ENCODE measurements around the gene TNFRSF8. TPM values are rescaled to one million over a fixed set of nuclear protein-coding genes. Genes with fewer than 3 reads are reported as not detected.

Gene TNFRSF8
- total RNA-seq, 1 donor from 2014 or later = 2.2 TPM

GRCh38 chr1:12163210-12163609 is 100.1 kb downstream of the TNFRSF8 start:
- no peak for TF ChIP-seq CTCF (IDR thresholded peaks at IDR 0.05)
- Mint-ChIP-seq H3K27ac (peak overlapping the region; percentile 91), H3K27me3 (no peaks in the 10 kb centered on the region), H3K4me1 (peaks cover 69% of the 10 kb centered on the region), H3K36me3 (ENCODE audit: low read depth) (peaks cover 5% of the 10 kb centered on the region), H3K9me3 (no peaks in the 10 kb centered on the region), H3K4me3 (no peak overlapping the region)
- DNase-seq (no peak), ATAC-seq (ENCODE audit: low read depth) (no peak)
- intact Hi-C loops (cut with micrococcal nuclease) = loop anchor here (5.0 kb wide), 1 partner anchor 356 kb away; the partner anchor contains the start of genes CLCN6 and MTHFR
- ChIA-PET CTCF (interaction anchor here (2.6 kb wide), 1 partner anchor 38 kb away, joined by 19 read pairs; no protein-coding TSS in a partner anchor), POLR2A (interaction anchor here (1.1 to 10.9 kb wide), 4 partner anchors 12 to 254 kb away, joined by 3 to 187 read pairs (median 17); no protein-coding TSS in a partner anchor)

- Mint-ChIP-seq H3K27ac (no peak overlapping the region), H3K4me1 (peaks cover 71% of the 10 kb centered on the region), H3K36me3 (ENCODE audit: low read depth) (peaks cover 10% of the 10 kb centered on the region), H3K27me3 (no peaks in the 10 kb centered on the region), H3K4me3 (no peak overlapping the region), H3K9me3 (no peaks in the 10 kb centered on the region)
- no peak for TF ChIP-seq CTCF (IDR thresholded peaks at IDR 0.05)
- ChIA-PET CTCF (no interaction called here), POLR2A (interaction anchor here (1.3 to 10.9 kb wide), 4 partner anchors 13 to 255 kb away, joined by 3 to 187 read pairs (median 17); no protein-coding TSS in a partner anchor)
- DNase-seq (no peak), ATAC-seq (ENCODE audit: low read depth) (no peak)
- intact Hi-C loops (cut with micrococcal nuclease) = loop anchor here (5.0 kb wide), 1 partner anchor 357 kb away; the partner anchor contains the start of genes CLCN6 and MTHFR
Measured at GRCh38 chr1:12164210-12164609, 101.1 kb downstream of the TNFRSF8 start.

GRCh38 chr1:12165342-12165741 is 102.2 kb downstream of the TNFRSF8 start:
- TF ChIP-seq CTCF (IDR thresholded peaks at IDR 0.05) = no peak
- H3K27ac Mint-ChIP-seq = no peak overlapping the region
- ATAC-seq (ENCODE audit: low read depth) (no peak), DNase-seq (no peak)
- H3K27me3 Mint-ChIP-seq = no peaks in the 10 kb centered on the region
- H3K4me1 Mint-ChIP-seq = peaks cover 75% of the 10 kb centered on the region
- POLR2A ChIA-PET = interaction anchor here (1.3 to 10.9 kb wide), 5 partner anchors 14 to 256 kb away, joined by 3 to 187 read pairs (median 3); no protein-coding TSS in a partner anchor
- no peaks in the 10 kb centered on the region for H3K9me3 Mint-ChIP-seq
- H3K4me3 Mint-ChIP-seq = no peak overlapping the region
- H3K36me3 Mint-ChIP-seq (ENCODE audit: low read depth) = peaks cover 20% of the 10 kb centered on the region
- CTCF ChIA-PET = interaction anchor here (2.2 to 2.4 kb wide), 2 partner anchors 16 to 40 kb away, joined by 6 to 10 read pairs; no protein-coding TSS in a partner anchor
- intact Hi-C loops (cut with micrococcal nuclease) = no loop called here

- ChIA-PET POLR2A (interaction anchor here (0.6 to 10.9 kb wide), 13 partner anchors 8 to 181 kb away, joined by 3 to 187 read pairs (median 5); no protein-coding TSS in a partner anchor), CTCF (interaction anchor here (2.2 to 2.4 kb wide), 2 partner anchors 18 to 42 kb away, joined by 6 to 10 read pairs; no protein-coding TSS in a partner anchor)
- ATAC-seq (ENCODE audit: low read depth) (peak; percentile 72), DNase-seq (peak; percentile 70)
- H3K4me3 Mint-ChIP-seq = peak within 1 kb of the TSS; percentile 97
- peaks cover 27% of the 10 kb centered on the region for H3K36me3 Mint-ChIP-seq (ENCODE audit: low read depth)
- intact Hi-C loops (cut with micrococcal nuclease) = loop anchor here (1.0 to 2.0 kb wide), 5 partner anchors 10 to 42 kb away; no protein-coding TSS in a partner anchor
- H3K27me3 Mint-ChIP-seq = no peaks in the 10 kb centered on the region
- peaks cover 71% of the 10 kb centered on the region for H3K4me1 Mint-ChIP-seq
- peak within 1 kb of the TSS; percentile 92 for H3K27ac Mint-ChIP-seq
- H3K9me3 Mint-ChIP-seq = no peaks in the 10 kb centered on the region
- no peak for TF ChIP-seq CTCF (IDR thresholded peaks at IDR 0.05)
Measured at GRCh38 chr1:12166834-12167492, 103.9 kb downstream of the TNFRSF8 start, which contains the start of gene TNFRSF1B. Gene TNFRSF1B, plus strand, starts transcription at chr1:12166991. Its CDS starts 101 bp downstream, at chr1:12167092.

All from activated B cell treated with CpG ODN at 0.5 μM for 24 hours (primary cell).